ENCODE data around the gene SPATA31D1.

The SPATA31D1 gene

DNA sequence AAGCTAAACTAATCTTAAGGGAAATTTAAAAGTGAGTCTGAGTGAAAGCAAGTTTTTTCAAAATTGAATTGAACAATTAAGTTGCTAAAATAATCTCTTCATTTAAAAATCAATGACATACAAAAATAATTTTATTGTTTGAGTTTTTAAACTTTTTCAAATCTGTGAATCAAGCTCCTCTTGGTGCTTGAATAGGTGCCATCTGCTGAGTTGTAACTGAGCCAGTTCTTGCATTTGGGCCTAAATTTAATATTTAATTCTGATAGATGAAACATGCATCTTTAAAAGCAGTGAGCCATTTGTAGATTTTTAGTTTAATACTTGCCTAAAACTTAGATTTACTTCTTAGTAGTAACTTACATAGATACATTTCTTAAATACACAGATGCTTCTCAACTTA is 31.8 kb downstream of the SPATA31D1 start:
- H3K4me3 ChIP-seq (ENCODE audit: low read length) = no peak overlapping the region
- DNase-seq (ENCODE audit: low read depth) = no peak
- TF ChIP-seq, protein P1, sequence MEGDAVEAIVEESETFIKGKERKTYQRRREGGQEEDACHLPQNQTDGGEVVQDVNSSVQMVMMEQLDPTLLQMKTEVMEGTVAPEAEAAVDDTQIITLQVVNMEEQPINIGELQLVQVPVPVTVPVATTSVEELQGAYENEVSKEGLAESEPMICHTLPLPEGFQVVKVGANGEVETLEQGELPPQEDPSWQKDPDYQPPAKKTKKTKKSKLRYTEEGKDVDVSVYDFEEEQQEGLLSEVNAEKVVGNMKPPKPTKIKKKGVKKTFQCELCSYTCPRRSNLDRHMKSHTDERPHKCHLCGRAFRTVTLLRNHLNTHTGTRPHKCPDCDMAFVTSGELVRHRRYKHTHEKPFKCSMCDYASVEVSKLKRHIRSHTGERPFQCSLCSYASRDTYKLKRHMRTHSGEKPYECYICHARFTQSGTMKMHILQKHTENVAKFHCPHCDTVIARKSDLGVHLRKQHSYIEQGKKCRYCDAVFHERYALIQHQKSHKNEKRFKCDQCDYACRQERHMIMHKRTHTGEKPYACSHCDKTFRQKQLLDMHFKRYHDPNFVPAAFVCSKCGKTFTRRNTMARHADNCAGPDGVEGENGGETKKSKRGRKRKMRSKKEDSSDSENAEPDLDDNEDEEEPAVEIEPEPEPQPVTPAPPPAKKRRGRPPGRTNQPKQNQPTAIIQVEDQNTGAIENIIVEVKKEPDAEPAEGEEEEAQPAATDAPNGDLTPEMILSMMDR (IDR thresholded peaks at IDR 0.05; ENCODE audit: insufficient read depth, low read depth, low read length, missing control alignments) = no peak

DNA sequence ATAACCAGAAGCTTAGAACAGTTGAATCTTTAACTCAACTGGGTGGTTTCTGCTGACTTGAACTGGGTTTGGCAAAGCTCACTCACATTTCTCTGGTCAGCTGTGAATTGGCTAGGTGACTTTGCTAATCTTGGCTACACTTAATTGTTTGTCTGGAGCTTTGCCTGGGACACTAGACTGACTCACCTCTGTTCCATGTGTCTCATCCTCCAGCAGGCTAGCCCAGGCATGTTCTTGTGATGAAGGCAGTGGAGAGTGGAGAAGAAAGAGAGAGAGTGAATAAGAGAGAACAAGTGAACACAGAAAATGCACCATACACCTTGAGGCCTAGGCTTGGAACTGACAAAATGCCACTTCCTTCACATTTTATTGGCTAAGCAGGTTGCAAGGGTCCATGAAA is 32.6 kb downstream of the SPATA31D1 start:
- peak; percentile 99 for DNase-seq (ENCODE audit: low read depth)
- H3K4me3 ChIP-seq (ENCODE audit: low read length) = no peak overlapping the region
- TF ChIP-seq, protein P1 (IDR thresholded peaks at IDR 0.05; ENCODE audit: insufficient read depth, low read depth, low read length, missing control alignments) = no peak

GRCh38 chr9:82022121-82022520 is 33.5 kb downstream of the SPATA31D1 start:
- TF ChIP-seq, protein P1 (IDR thresholded peaks at IDR 0.05; ENCODE audit: insufficient read depth, low read depth, low read length, missing control alignments) = no peak
- H3K4me3 ChIP-seq (ENCODE audit: low read length) = no peak overlapping the region
- no peak for DNase-seq (ENCODE audit: low read depth)

- DNase-seq (ENCODE audit: low read depth) = no peak
- no peak overlapping the region for H3K4me3 ChIP-seq (ENCODE audit: low read length)
- TF ChIP-seq, protein P1 (IDR thresholded peaks at IDR 0.05; ENCODE audit: insufficient read depth, low read depth, low read length, missing control alignments) = no peak
Observed at GRCh38 chr9:82024908-82025307, 36.3 kb downstream of the SPATA31D1 start.

GRCh38 chr9:82031538-82032280 is 43.1 kb downstream of the SPATA31D1 start:
- H3K4me3 ChIP-seq (ENCODE audit: low read length) = no peak overlapping the region
- TF ChIP-seq, protein P1 (IDR thresholded peaks at IDR 0.05; ENCODE audit: insufficient read depth, low read depth, low read length, missing control alignments) = no peak
- DNase-seq (ENCODE audit: low read depth) = peak; percentile 88

- H3K4me3 ChIP-seq (ENCODE audit: low read length) = no peak overlapping the region
- no peak for DNase-seq (ENCODE audit: low read depth)
- TF ChIP-seq, protein P1 (IDR thresholded peaks at IDR 0.05; ENCODE audit: insufficient read depth, low read depth, low read length, missing control alignments) = no peak
Observed at GRCh38 chr9:82034956-82035731, 46.6 kb downstream of the SPATA31D1 start.

Measured in epithelial cell of esophagus (primary cell).